Osteoblast (primary cell): ENCODE measurements around the gene LZTR1. TPM values are rescaled to one million over a fixed set of nuclear protein-coding genes. Genes with fewer than 3 reads are reported as not detected.

Source experiments
- DNase-seq: peaks from one replicate; pipeline ENCODE4 v3.0.0; 2011; ENCODE audit warnings: low spot score, mixed read lengths; ENCODE audit not compliant: insufficient read length; ENCODE audit errors: missing footprints
- H2AFZ ChIP-seq: 2 replicates; pipeline ENCODE4 v1.6.0; 2011; ENCODE audit warnings: mild to moderate bottlenecking, low read length
- H3K27ac ChIP-seq: 2 replicates; pipeline ENCODE4 v1.5.1; 2011; ENCODE audit warnings: mild to moderate bottlenecking, low read depth, low read length, moderate library complexity
- H3K27me3 ChIP-seq: 2 replicates; pipeline ENCODE4 v1.6.0; 2012; ENCODE audit warnings: mild to moderate bottlenecking, control low read depth, inconsistent platforms, low read length, moderate library complexity; ENCODE audit not compliant: insufficient read depth
- H3K36me3 ChIP-seq: 2 replicates; pipeline ENCODE4 v1.5.1; 2011; ENCODE audit warnings: mild to moderate bottlenecking, low read length, control low read depth, moderate library complexity; ENCODE audit not compliant: insufficient read depth
- H3K4me1 ChIP-seq: 2 replicates; pipeline ENCODE4 v1.5.1; 2011; ENCODE audit warnings: mild to moderate bottlenecking, low read length, control low read depth, moderate library complexity; ENCODE audit not compliant: insufficient read depth
- H3K4me2 ChIP-seq: 2 replicates; pipeline ENCODE4 v1.6.0; 2011; ENCODE audit warnings: mild to moderate bottlenecking, low read length; ENCODE audit not compliant: insufficient read depth
- H3K4me3 ChIP-seq: fragments of 200-600 bp; sonication (generic); 3 replicates; pipeline ENCODE4 v1.5.1; 2012; ENCODE audit warnings: mild to moderate bottlenecking, low read length, inconsistent platforms; ENCODE audit not compliant: insufficient read depth
- H3K79me2 ChIP-seq: 2 replicates; pipeline ENCODE4 v1.6.0; 2012; ENCODE audit warnings: mild to moderate bottlenecking, low read length, control low read depth, inconsistent platforms; ENCODE audit not compliant: insufficient read depth
- H3K9me3 ChIP-seq: 2 replicates; pipeline ENCODE4 v1.5.1; 2011; ENCODE audit warnings: low read depth, low read length, control low read depth
- H4K20me1 ChIP-seq: 2 replicates; pipeline ENCODE4 v1.6.0; 2012; ENCODE audit warnings: mild to moderate bottlenecking, low read length, control low read depth; ENCODE audit not compliant: insufficient read depth
- total RNA-seq: library from RNA; depleted of rRNA; stranded (reverse); fragments of >200 nt; gene quantifications from 2 replicates; pipeline ENCODE4 v1.2.3, GENCODE V29; 2012
- TF ChIP-seq, protein P1 (sequence below): IDR thresholded peaks from 2 replicates; pipeline ENCODE4 v1.5.1; 2011; ENCODE audit warnings: mild to moderate bottlenecking, low read depth, low read length, moderate library complexity; ENCODE audit errors: extremely low read depth

The LZTR1 gene
- total RNA-seq, 1 donor, result 56.8 TPM

GRCh38 chr22:20963201-20964052, 18.7 kb upstream of the LZTR1 start:
- H3K27ac ChIP-seq, result no peak overlapping the region
- H3K9me3 ChIP-seq, result no peaks in the 10 kb centered on the region
- H3K36me3 ChIP-seq, result no peaks in the 10 kb centered on the region
- H4K20me1 ChIP-seq, result peaks cover 3% of the 10 kb centered on the region
- H2AFZ ChIP-seq, result no peak overlapping the region
- TF ChIP-seq, protein P1, sequence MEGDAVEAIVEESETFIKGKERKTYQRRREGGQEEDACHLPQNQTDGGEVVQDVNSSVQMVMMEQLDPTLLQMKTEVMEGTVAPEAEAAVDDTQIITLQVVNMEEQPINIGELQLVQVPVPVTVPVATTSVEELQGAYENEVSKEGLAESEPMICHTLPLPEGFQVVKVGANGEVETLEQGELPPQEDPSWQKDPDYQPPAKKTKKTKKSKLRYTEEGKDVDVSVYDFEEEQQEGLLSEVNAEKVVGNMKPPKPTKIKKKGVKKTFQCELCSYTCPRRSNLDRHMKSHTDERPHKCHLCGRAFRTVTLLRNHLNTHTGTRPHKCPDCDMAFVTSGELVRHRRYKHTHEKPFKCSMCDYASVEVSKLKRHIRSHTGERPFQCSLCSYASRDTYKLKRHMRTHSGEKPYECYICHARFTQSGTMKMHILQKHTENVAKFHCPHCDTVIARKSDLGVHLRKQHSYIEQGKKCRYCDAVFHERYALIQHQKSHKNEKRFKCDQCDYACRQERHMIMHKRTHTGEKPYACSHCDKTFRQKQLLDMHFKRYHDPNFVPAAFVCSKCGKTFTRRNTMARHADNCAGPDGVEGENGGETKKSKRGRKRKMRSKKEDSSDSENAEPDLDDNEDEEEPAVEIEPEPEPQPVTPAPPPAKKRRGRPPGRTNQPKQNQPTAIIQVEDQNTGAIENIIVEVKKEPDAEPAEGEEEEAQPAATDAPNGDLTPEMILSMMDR, result no peak
- peak; percentile 82 for DNase-seq
- peaks cover 31% of the 10 kb centered on the region for H3K27me3 ChIP-seq
- no peak overlapping the region for H3K4me3 ChIP-seq
- H3K4me1 ChIP-seq, result no peaks in the 10 kb centered on the region
- no peak overlapping the region for H3K4me2 ChIP-seq
- no peaks in the 10 kb centered on the region for H3K79me2 ChIP-seq

GRCh38 chr22:20964090-20964798, 17.9 kb upstream of the LZTR1 start:
- H3K4me2 ChIP-seq, result peak overlapping the region; percentile 36
- no peaks in the 10 kb centered on the region for H3K9me3 ChIP-seq
- peaks cover 31% of the 10 kb centered on the region for H3K27me3 ChIP-seq
- H2AFZ ChIP-seq, result no peak overlapping the region
- no peaks in the 10 kb centered on the region for H3K4me1 ChIP-seq
- no peak for DNase-seq
- no peaks in the 10 kb centered on the region for H3K36me3 ChIP-seq
- peaks cover 3% of the 10 kb centered on the region for H4K20me1 ChIP-seq
- no peak overlapping the region for H3K27ac ChIP-seq
- TF ChIP-seq, protein P1, result no peak
- H3K79me2 ChIP-seq, result no peaks in the 10 kb centered on the region
- no peak overlapping the region for H3K4me3 ChIP-seq

DNA sequence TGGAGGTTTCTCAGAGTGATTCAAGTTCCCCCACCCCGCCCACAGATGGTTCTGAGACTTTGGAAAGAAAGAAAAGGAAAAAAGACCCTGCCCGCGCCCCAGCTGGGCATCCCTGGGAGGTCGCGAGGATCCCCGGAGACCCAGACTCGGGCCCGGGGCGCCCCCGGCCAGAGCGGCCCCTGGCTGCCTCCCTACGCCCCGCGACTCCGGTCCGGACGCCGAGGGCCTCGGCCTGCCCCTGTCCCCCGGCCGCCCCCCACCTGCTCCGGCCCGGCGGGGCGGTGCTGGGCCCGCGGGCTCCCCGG, 17.3 kb upstream of the LZTR1 start:
- TF ChIP-seq, protein P1, result no peak
- Histone ChIP-seq H3K9me3 (no peaks in the 10 kb centered on the region), H3K4me2 (peak overlapping the region; percentile 36), H3K27me3 (peaks cover 31% of the 10 kb centered on the region), H4K20me1 (peaks cover 3% of the 10 kb centered on the region), H3K4me1 (no peaks in the 10 kb centered on the region), H3K36me3 (no peaks in the 10 kb centered on the region), H3K79me2 (no peaks in the 10 kb centered on the region), H3K4me3 (peak overlapping the region; percentile 28), H2AFZ (no peak overlapping the region), H3K27ac (no peak overlapping the region)
- DNase-seq, result peak; percentile 86
